Ramos (cell line): ENCODE results near the gene ZNF277.

Experiments
- in situ Hi-C: fragments of 300-500 bp; cut with MboI; formaldehyde crosslinking; loops from one replicate; pipeline ENCODE4 v1.14.3; 2022; ENCODE audit warnings: low sequenced_read_pairs; ENCODE audit not compliant: unreplicated experiment

The ZNF277 gene

GRCh38 chr7:112205343-112206237 is 905 bp upstream of the ZNF277 start:
- in situ Hi-C loops = loop anchor here (10.0 kb wide), 1 partner anchor 249 kb away; the partner anchor contains the start of gene IFRD1

GRCh38 chr7:112206991-112207592 is 597 bp downstream of the ZNF277 start:
- in situ Hi-C loops = loop anchor here (10.0 kb wide), 1 partner anchor 248 kb away; the partner anchor contains the start of gene IFRD1

GRCh38 chr7:112207765-112208164 is 1.3 kb downstream of the ZNF277 start:
- in situ Hi-C loops = loop anchor here (10.0 kb wide), 1 partner anchor 247 kb away; the partner anchor contains the start of gene IFRD1

GRCh38 chr7:112211348-112211907 is 4.9 kb downstream of the ZNF277 start:
- in situ Hi-C loops = no loop called here

GRCh38 chr7:112212571-112212970 is 6.1 kb downstream of the ZNF277 start:
- in situ Hi-C loops = no loop called here

- in situ Hi-C loops = no loop called here
Measured at GRCh38 chr7:112213735-112214134, 7.2 kb downstream of the ZNF277 start.

- in situ Hi-C loops = no loop called here
Measured at GRCh38 chr7:112214268-112214667, 7.8 kb downstream of the ZNF277 start.

GRCh38 chr7:112214883-112215282 is 8.4 kb downstream of the ZNF277 start:
- in situ Hi-C loops = no loop called here

GRCh38 chr7:112215787-112216186 is 9.3 kb downstream of the ZNF277 start:
- in situ Hi-C loops = no loop called here

- in situ Hi-C loops = no loop called here
Measured at GRCh38 chr7:112220877-112221434, 14.5 kb downstream of the ZNF277 start.

GRCh38 chr7:112223310-112223709 is 16.8 kb downstream of the ZNF277 start:
- in situ Hi-C loops = no loop called here

GRCh38 chr7:112224186-112224585 is 17.7 kb downstream of the ZNF277 start:
- in situ Hi-C loops = no loop called here

GRCh38 chr7:112225006-112225405 is 18.5 kb downstream of the ZNF277 start:
- in situ Hi-C loops = no loop called here

GRCh38 chr7:112226701-112227276 is 20.3 kb downstream of the ZNF277 start:
- in situ Hi-C loops = no loop called here

- in situ Hi-C loops = no loop called here
Measured at GRCh38 chr7:112228632-112229031, 22.1 kb downstream of the ZNF277 start.

GRCh38 chr7:112232212-112232978 is 25.9 kb downstream of the ZNF277 start:
- in situ Hi-C loops = no loop called here

GRCh38 chr7:112233048-112233697 is 26.7 kb downstream of the ZNF277 start:
- in situ Hi-C loops = no loop called here

- in situ Hi-C loops = no loop called here
Measured at GRCh38 chr7:112234147-112234546, 27.7 kb downstream of the ZNF277 start.

GRCh38 chr7:112236597-112236996 is 30.1 kb downstream of the ZNF277 start:
- in situ Hi-C loops = no loop called here
